HG02943 (cell line): ENCODE results near the gene SAXO1.

Experiments
- ATAC-seq: cut with Tn5 transposase; IDR thresholded peaks from one replicate; pipeline ENCODE4 v1.9.1; 2021; ENCODE audit warnings: mild to moderate bottlenecking, low read depth, moderate library complexity; ENCODE audit not compliant: unreplicated experiment

SAXO1 gene

DNA sequence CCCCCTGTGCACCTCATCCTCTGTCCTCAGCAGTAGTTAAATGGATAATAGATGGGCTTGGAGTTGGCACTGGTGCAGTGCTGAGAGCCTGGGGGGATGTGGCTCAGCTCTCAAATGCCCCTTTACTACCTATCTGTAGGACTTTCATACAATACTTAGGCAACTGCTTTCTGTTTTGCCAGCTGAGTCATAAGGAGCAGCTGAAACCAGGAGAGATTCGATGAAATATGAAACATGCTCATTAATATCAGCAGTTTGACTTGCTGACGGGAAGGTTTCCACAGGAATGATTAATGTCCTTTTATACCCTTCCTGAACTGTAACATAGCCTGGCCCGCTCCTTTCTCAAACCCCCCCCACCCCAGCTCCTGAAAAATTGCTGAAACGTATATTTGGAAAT lies 142.6 kb downstream of the SAXO1 start:
- ATAC-seq: no peak

DNA sequence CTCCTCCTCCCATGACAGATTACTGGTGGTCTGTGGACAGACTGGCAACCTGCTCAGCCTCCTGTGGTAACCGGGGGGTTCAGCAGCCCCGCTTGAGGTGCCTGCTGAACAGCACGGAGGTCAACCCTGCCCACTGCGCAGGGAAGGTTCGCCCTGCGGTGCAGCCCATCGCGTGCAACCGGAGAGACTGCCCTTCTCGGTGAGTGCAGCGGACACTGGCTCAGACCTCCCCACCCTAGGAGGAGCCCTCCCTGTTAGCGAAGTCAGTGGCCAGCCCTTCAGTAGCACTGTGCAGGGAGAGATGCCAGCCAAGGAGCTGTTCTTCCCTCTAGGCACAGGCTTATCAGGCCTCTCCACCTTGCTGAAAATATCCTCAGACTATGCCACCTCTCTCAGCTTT lies 143.5 kb downstream of the SAXO1 start:
- ATAC-seq: no peak

DNA sequence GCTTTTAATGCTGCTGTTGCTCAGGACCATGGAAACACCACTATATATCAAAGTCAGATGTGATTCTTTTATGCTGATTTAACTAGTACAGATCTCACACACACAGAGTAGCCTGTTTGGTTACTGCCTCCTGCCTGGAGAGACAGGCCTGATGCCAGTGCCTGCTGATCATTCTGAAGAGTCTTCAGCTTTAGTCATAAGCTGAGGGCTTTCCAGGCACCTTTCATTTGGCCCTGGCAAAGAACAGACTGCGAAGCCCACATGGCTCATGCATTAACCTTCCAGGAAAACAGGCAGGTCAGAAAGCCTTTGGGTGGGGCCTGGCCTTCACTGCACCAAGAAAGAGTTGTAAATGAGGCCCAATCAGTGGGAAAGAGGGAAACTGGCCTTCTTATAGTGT lies 144.7 kb downstream of the SAXO1 start:
- no peak for ATAC-seq

DNA sequence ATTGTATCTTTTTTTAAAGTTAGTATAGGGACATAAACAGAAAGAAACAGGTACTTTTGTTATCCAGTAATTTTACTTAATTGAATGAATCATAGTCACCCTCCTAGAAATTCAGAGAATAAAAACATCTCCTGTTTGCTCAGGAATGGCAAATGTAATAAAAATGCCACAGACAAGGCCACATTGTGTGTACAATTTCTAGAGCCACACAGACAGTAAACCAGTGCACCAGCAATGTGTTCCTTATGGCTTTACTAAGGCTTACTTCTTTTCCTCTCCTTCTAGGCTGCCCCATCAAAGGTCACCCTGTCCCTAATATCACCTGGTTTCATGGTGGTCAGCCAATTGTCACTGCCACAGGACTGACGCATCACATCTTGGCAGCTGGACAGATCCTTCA lies 145.5 kb downstream of the SAXO1 start:
- ATAC-seq: no peak

DNA sequence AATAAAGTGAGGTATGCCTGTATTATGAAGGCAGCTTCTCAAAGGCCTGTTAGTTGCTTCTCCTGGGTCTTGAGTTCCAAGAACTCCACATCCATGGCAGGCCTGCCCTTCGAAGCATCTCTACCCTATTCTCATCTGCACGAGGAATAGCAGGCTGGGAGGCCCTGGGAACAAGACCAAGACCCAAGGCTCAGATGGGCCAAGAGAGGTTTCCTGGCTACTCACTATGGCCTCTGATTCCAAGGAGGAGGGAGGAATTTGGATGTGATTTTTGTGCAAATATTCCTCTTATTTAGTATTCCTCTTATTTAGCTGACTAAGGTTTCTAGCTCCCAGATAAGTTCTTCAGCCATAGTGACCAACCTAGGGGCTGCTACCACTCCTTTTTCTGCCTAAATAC lies 151.3 kb downstream of the SAXO1 start:
- ATAC-seq: no peak

DNA sequence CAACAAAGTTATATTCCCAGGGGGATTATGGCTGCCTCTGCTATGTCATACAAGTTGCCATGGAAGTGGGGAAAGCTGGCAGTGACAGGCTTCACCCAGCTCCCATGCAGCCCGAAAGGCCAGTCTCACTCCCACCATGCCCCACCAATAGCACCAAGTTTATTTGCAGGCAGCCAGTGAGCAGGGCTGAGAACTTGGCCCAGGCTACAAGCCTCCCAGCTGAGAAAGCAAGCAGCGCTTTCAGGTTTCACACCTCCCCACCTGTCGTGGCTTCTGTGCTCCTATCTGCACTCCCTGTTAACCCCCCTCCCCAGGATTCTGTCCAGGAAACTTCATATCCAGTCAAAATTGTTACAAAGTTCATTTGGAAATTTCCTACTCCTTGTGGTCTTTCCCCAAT lies 155.0 kb downstream of the SAXO1 start:
- no peak for ATAC-seq
